ENCODE data around the gene PRSS33. TPM values are rescaled to one million over a fixed set of nuclear protein-coding genes. Genes with fewer than 3 reads are reported as not detected.

Gene PRSS33
- polyA plus RNA-seq, 2 of the 4 experiments (the other 2 are of a cell fraction): 0.04 TPM; not detected in 1

DNA sequence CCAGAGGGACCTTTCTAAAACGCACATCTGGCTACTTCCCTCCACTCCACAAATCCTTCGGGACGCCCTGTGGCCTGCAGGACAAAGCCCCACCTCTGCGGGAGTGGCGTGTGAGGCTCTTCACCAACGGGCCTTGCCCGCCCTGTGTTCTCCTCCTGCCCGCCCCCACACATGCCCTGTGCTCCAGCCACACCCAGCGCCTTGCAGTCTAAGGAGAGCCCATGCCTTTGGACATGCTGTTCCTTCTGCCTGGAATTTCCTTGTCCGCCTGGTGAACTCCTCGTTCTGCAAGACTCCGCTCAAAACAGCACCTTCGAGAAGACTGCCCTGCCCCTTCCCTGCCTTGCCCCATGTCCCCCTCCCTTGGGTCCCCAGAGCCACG, 17.7 kb downstream of the PRSS33 start:
- 74% methylated on average over 14 of the region's 14 CpGs for WGBS (ENCODE audit: missing lambda C conversion rate)
- TF ChIP-seq MAFK (IDR thresholded peaks at IDR 0.05; ENCODE audit: partially characterized antibody) (no peak), TP53 (CRISPR knock-in tag; IDR thresholded peaks at IDR 0.05) (no peak)
- Histone ChIP-seq H3K9me3 (no peaks in the 10 kb centered on the region), H3K4me2 (peak overlapping the region; percentile 24; the same call in 1 of the 3 replicates), H3K4me1 (peaks cover 44% of the 10 kb centered on the region), H3K4me3 (no peak overlapping the region), H3K27ac (peak overlapping the region; percentile 15 to 62; a peak in 3 of 6 replicates)
- ChIA-PET POLR2A (interaction anchor here (1.0 kb wide), 1 partner anchor 16 kb away, joined by 3 read pairs; no protein-coding TSS in a partner anchor), CTCF (interaction anchor here (0.5 to 2.3 kb wide), 7 partner anchors 12 to 151 kb away, joined by 3 to 10 read pairs (median 4); no protein-coding TSS in a partner anchor)
- DNase-seq (ENCODE audit: low read depth in 1 of 2, low spot score in 1 of 2) (peak in 1 of 2 experiments; percentile 41), FAIRE-seq (no peak), ATAC-seq (peak; percentile 4 to 43; a peak in 4 of 6 replicates)

- TF ChIP-seq FOSB (CRISPR knock-in tag; IDR thresholded peaks at IDR 0.05): no peak
- no peak for TF ChIP-seq MAZ (IDR thresholded peaks at IDR 0.05; ENCODE audit: borderline replicate concordance, low read depth, low read length)
- no peak for TF ChIP-seq HOXA7 (CRISPR knock-in tag; IDR thresholded peaks at IDR 0.05)
- TF ChIP-seq RCOR1 (IDR thresholded peaks at IDR 0.05; ENCODE audit: low read depth, low read length): no peak
- no peak for TF ChIP-seq PHF8 (IDR thresholded peaks at IDR 0.05; ENCODE audit: borderline replicate concordance, low read depth)
- TF ChIP-seq, protein P1, sequence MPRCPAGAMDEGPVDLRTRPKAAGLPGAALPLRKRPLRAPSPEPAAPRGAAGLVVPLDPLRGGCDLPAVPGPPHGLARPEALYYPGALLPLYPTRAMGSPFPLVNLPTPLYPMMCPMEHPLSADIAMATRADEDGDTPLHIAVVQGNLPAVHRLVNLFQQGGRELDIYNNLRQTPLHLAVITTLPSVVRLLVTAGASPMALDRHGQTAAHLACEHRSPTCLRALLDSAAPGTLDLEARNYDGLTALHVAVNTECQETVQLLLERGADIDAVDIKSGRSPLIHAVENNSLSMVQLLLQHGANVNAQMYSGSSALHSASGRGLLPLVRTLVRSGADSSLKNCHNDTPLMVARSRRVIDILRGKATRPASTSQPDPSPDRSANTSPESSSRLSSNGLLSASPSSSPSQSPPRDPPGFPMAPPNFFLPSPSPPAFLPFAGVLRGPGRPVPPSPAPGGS (IDR thresholded peaks at IDR 0.05): no peak
- TF ChIP-seq ZNF302 (CRISPR knock-in tag; IDR thresholded peaks at IDR 0.05): no peak
- Histone ChIP-seq H3K4me2 (no peak overlapping the region; the same call in 2 of the 3 replicates), H3K4me1 (peaks cover 44% of the 10 kb centered on the region), H3K4me3 (no peak overlapping the region), H3K27ac (peak overlapping the region in 1 of 2 experiments; percentile 52; a peak in 1 of 6 replicates), H3K9me3 (no peaks in the 10 kb centered on the region)
- CTCF ChIA-PET: interaction anchor here (0.7 to 2.8 kb wide), 10 partner anchors 9 to 158 kb away, joined by 3 to 10 read pairs (median 5); partner anchors contain the start of genes PRSS41 and SRRM2
- DNase-seq (ENCODE audit: low read depth in 1 of 2, low spot score in 1 of 2) (no peak), FAIRE-seq (no peak), ATAC-seq (no peak)
- POLR2A ChIA-PET: interaction anchor here (1.0 to 1.2 kb wide), 2 partner anchors 9 to 17 kb away, joined by 3 to 4 read pairs; partner anchors contain the start of gene SRRM2
- WGBS (ENCODE audit: missing lambda C conversion rate): 86% methylated on average over 11 of the region's 11 CpGs
These were observed 18.2 kb downstream of the PRSS33 start for GRCh38 chr16:2769100-2769529.

DNA sequence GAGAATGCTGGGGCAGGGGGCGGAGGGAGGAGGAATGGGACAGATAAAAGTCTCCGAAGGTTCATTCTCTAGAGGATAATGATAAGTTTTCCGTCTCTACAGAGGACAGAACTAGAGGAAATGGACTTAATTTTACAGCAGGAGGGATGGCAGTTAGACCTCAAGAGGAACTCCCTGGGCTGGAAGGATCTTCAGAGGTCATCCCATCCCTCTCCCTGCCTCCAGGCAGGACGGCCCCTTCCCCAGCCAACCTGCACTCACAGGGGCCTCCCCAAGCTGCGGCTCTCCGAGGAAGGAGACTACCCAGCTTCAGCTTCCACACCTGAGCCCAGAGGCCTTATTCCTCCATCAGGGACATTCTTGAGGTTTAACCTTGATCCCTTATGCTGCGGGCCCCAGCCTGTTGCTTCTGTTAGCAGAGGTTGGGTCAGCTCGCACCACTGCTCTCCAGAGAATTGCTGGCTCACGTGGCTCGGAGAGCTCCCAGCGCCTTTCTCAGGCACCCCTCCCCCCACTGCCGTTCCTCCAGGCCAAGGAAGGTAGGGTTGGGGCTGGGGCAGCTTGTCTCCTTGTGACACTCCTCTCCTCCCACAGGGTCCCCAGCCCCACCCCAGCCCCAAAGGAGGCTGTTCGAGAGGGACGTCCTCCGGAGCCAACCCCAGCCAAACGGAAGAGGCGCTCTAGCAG, 18.8 kb downstream of the PRSS33 start:
- no peak overlapping the region for H3K4me2 ChIP-seq
- TF ChIP-seq EHF (CRISPR knock-in tag; IDR thresholded peaks at IDR 0.05) (no peak), CBX2 (IDR thresholded peaks at IDR 0.05; ENCODE audit: borderline replicate concordance, low read depth) (no peak), KDM5A (IDR thresholded peaks at IDR 0.05) (no peak), HDAC2 (IDR thresholded peaks at IDR 0.05) (no peak), HOXB13 (CRISPR knock-in tag; IDR thresholded peaks at IDR 0.05; ENCODE audit: low read depth) (no peak), FOSL2 (IDR thresholded peaks at IDR 0.05) (no peak), FOSL2 (CRISPR knock-in tag; IDR thresholded peaks at IDR 0.05) (no peak), ELK1 (IDR thresholded peaks at IDR 0.05; ENCODE audit: low read depth, low read length) (no peak), MAX (IDR thresholded peaks at IDR 0.05) (no peak), HMGXB4 (CRISPR knock-in tag; IDR thresholded peaks at IDR 0.05; ENCODE audit: borderline replicate concordance) (no peak), CBX8 (IDR thresholded peaks at IDR 0.05) (no peak)
- TF ChIP-seq, protein P1 (IDR thresholded peaks at IDR 0.05): no peak
- H3K4me1 ChIP-seq: peaks cover 44% of the 10 kb centered on the region
- peak overlapping the region in 1 of 2 experiments; percentile 52; a peak in 1 of 6 replicates for H3K27ac ChIP-seq
- FAIRE-seq (no peak), DNase-seq (ENCODE audit: low read depth in 1 of 2, low spot score in 1 of 2) (no peak), ATAC-seq (no peak)
- no peak overlapping the region for H3K4me3 ChIP-seq
- 90% methylated on average over 17 of the region's 17 CpGs for WGBS (ENCODE audit: missing lambda C conversion rate)
- H3K9me3 ChIP-seq: no peaks in the 10 kb centered on the region
- CTCF ChIA-PET: interaction anchor here (0.7 to 2.8 kb wide), 15 partner anchors 9 to 215 kb away, joined by 3 to 10 read pairs (median 4); partner anchors contain the start of genes PRSS41 and SRRM2
- POLR2A ChIA-PET: interaction anchor here (0.7 to 1.2 kb wide), 3 partner anchors 9 to 16 kb away, joined by 3 to 4 read pairs (median 3); partner anchors contain the start of gene SRRM2
